GM04503 (cell line): Measurements from ENCODE around the gene HERC4.
"Not testable (repeated sequence)": the region's sequence is repeated elsewhere in the genome, so short reads cannot be mapped to it uniquely, and the experiment has no call there.

Experiments
- DNase-seq: peaks from one replicate; pipeline ENCODE4 v3.0.0-alpha.2; 2012; ENCODE audit warnings: low read depth

Gene HERC4

GRCh38 chr10:68092512-68092911 is 17.4 kb upstream of the HERC4 start:
- no peak for DNase-seq

- DNase-seq: no peak
Observed at GRCh38 chr10:68090586-68090985, 15.5 kb upstream of the HERC4 start.

- DNase-seq: no peak
Observed at GRCh38 chr10:68088740-68089139, 13.7 kb upstream of the HERC4 start.

- no peak for DNase-seq
Observed at GRCh38 chr10:68087685-68088401, 12.8 kb upstream of the HERC4 start.

- DNase-seq: no peak
Observed at GRCh38 chr10:68086910-68087684, 12.0 kb upstream of the HERC4 start.

- DNase-seq: no peak
Observed at GRCh38 chr10:68086011-68086410, 10.9 kb upstream of the HERC4 start.

GRCh38 chr10:68084469-68084868 is 9.4 kb upstream of the HERC4 start:
- no peak for DNase-seq

- no peak for DNase-seq
Observed at GRCh38 chr10:68083953-68084352, 8.9 kb upstream of the HERC4 start.

GRCh38 chr10:68082872-68083271 is 7.8 kb upstream of the HERC4 start:
- no peak for DNase-seq

- no peak for DNase-seq
Observed at GRCh38 chr10:68081916-68082315, 6.8 kb upstream of the HERC4 start.

GRCh38 chr10:68080853-68081431 is 5.9 kb upstream of the HERC4 start:
- DNase-seq: no peak

GRCh38 chr10:68079434-68079833 is 4.4 kb upstream of the HERC4 start:
- no peak for DNase-seq

- no peak for DNase-seq
Observed at GRCh38 chr10:68077026-68077425, 1.9 kb upstream of the HERC4 start.

- DNase-seq: not testable (repeated sequence)
Observed at GRCh38 chr10:68076081-68076480, 998 bp upstream of the HERC4 start.

GRCh38 chr10:68075550-68076004 is 494 bp upstream of the HERC4 start:
- DNase-seq: no peak

GRCh38 chr10:68074031-68074774 is 880 bp downstream of the HERC4 start:
- DNase-seq: no peak

GRCh38 chr10:68073631-68074030 is 1.5 kb downstream of the HERC4 start:
- no peak for DNase-seq

- DNase-seq: no peak
Observed at GRCh38 chr10:68067508-68067907, 7.6 kb downstream of the HERC4 start.

- DNase-seq: no peak
Observed at GRCh38 chr10:68067029-68067428, 8.1 kb downstream of the HERC4 start.

GRCh38 chr10:68053553-68053952 is 21.5 kb downstream of the HERC4 start:
- no peak for DNase-seq

GRCh38 chr10:68052463-68052862 is 22.6 kb downstream of the HERC4 start:
- DNase-seq: no peak

GRCh38 chr10:68049289-68050078 is 25.6 kb downstream of the HERC4 start:
- no peak for DNase-seq
